Neural cell (in vitro differentiated cells): ENCODE results near the gene NFIB.

Source experiments
- EP300 ChIP-seq: fragments of 450-650 bp; conservative IDR thresholded peaks from 2 replicates; pipeline ENCODE4 v1.6.1; 2014; ENCODE audit warnings: antibody characterized with exemption, mild to moderate bottlenecking, moderate library complexity; ENCODE audit not compliant: poor library complexity, severe bottlenecking
- EZH2 ChIP-seq: fragments of 200-600, 300-800 bp; shearing (Covaris generic), sonication (generic); IDR thresholded peaks from 2 replicates; pipeline ENCODE4 v1.6.1; 2014; ENCODE audit warnings: antibody characterized with exemption, low read length, borderline replicate concordance, mild to moderate bottlenecking; ENCODE audit not compliant: insufficient read depth, poor library complexity, severe bottlenecking
- POLR2AphosphoS5 ChIP-seq: IDR thresholded peaks from 2 replicates; pipeline ENCODE4 v1.6.1; 2012
- SMC3 ChIP-seq: fragments of 450-650 bp; conservative IDR thresholded peaks from 2 replicates; pipeline ENCODE4 v1.6.1; 2014; ENCODE audit warnings: antibody characterized with exemption, mild to moderate bottlenecking, moderate library complexity; ENCODE audit not compliant: poor library complexity
- TAF1 ChIP-seq: IDR thresholded peaks from 2 replicates; pipeline ENCODE4 v1.6.1; 2012; ENCODE audit warnings: low read depth
- TF ChIP-seq, protein P1 (sequence below): fragments of 450-650 bp; IDR thresholded peaks from 2 replicates; pipeline ENCODE4 v1.5.1; 2014; ENCODE audit warnings: antibody characterized with exemption, mild to moderate bottlenecking, moderate library complexity; ENCODE audit not compliant: poor library complexity, severe bottlenecking
- TF ChIP-seq, protein P2 (sequence below): IDR thresholded peaks from 2 replicates; pipeline ENCODE4 v1.6.1; 2012; ENCODE audit warnings: borderline replicate concordance

GRCh38 chr9:14240537-14240936 lies 73.4 kb downstream of the NFIB start:
- TF ChIP-seq, protein P1, sequence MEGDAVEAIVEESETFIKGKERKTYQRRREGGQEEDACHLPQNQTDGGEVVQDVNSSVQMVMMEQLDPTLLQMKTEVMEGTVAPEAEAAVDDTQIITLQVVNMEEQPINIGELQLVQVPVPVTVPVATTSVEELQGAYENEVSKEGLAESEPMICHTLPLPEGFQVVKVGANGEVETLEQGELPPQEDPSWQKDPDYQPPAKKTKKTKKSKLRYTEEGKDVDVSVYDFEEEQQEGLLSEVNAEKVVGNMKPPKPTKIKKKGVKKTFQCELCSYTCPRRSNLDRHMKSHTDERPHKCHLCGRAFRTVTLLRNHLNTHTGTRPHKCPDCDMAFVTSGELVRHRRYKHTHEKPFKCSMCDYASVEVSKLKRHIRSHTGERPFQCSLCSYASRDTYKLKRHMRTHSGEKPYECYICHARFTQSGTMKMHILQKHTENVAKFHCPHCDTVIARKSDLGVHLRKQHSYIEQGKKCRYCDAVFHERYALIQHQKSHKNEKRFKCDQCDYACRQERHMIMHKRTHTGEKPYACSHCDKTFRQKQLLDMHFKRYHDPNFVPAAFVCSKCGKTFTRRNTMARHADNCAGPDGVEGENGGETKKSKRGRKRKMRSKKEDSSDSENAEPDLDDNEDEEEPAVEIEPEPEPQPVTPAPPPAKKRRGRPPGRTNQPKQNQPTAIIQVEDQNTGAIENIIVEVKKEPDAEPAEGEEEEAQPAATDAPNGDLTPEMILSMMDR: no peak
- TF ChIP-seq EZH2: no peak
- no peak for TF ChIP-seq POLR2AphosphoS5
- TF ChIP-seq, protein P2, sequence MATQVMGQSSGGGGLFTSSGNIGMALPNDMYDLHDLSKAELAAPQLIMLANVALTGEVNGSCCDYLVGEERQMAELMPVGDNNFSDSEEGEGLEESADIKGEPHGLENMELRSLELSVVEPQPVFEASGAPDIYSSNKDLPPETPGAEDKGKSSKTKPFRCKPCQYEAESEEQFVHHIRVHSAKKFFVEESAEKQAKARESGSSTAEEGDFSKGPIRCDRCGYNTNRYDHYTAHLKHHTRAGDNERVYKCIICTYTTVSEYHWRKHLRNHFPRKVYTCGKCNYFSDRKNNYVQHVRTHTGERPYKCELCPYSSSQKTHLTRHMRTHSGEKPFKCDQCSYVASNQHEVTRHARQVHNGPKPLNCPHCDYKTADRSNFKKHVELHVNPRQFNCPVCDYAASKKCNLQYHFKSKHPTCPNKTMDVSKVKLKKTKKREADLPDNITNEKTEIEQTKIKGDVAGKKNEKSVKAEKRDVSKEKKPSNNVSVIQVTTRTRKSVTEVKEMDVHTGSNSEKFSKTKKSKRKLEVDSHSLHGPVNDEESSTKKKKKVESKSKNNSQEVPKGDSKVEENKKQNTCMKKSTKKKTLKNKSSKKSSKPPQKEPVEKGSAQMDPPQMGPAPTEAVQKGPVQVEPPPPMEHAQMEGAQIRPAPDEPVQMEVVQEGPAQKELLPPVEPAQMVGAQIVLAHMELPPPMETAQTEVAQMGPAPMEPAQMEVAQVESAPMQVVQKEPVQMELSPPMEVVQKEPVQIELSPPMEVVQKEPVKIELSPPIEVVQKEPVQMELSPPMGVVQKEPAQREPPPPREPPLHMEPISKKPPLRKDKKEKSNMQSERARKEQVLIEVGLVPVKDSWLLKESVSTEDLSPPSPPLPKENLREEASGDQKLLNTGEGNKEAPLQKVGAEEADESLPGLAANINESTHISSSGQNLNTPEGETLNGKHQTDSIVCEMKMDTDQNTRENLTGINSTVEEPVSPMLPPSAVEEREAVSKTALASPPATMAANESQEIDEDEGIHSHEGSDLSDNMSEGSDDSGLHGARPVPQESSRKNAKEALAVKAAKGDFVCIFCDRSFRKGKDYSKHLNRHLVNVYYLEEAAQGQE: no peak
- TF ChIP-seq SMC3: no peak
- TF ChIP-seq EP300: no peak
- TF ChIP-seq TAF1: no peak
